Measurements from ENCODE around the gene ST8SIA6.
"Not testable (repeated sequence)": the region's sequence is repeated elsewhere in the genome, so short reads cannot be mapped to it uniquely, and the experiment has no call there.

ST8SIA6 gene

DNA sequence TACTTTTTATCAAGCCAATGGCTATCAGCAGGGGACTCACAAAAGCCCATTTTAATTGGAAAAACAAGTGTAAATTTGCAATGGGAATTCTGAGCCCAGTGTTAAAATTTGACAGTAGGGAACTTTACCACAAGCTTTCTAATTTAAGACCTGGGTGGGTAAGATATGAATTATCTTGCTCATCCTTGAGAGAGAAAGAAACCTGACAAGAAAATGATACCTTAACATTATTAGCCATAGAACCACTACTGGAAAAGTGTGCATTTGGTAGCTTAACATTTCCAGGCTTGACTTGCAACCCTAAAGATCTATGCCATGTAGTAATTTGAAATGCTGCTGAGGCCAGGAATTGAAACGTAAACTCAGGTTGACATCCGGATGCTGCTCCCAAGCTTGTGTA, 2.7 kb upstream of the ST8SIA6 start:
- DNase-seq (ENCODE audit: low spot score), result no peak

DNA sequence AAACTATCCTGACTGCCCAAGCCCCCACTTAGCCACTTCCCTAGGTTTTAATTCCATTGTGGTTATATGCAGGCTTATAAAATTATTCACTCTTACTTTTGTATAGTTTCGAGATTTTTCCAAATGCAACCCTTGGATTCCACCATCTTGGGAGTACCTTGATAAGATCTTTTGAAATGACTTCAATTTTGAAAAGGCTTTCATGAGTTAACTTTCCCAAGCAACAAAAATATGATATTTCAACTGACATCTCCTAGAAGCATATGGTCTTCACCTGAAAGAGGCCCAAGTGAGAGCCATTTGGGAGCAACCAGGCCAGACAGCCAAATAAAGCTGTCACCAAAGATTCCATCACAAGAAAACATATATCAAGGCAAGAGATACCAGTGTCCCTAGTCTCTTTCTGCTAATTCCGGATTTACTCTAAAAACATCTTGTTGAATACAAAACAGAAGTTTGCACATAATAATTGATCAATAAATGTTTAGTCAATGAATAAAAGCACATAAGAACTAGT, 1.7 kb upstream of the ST8SIA6 start:
- DNase-seq (ENCODE audit: low spot score), result no peak

DNA sequence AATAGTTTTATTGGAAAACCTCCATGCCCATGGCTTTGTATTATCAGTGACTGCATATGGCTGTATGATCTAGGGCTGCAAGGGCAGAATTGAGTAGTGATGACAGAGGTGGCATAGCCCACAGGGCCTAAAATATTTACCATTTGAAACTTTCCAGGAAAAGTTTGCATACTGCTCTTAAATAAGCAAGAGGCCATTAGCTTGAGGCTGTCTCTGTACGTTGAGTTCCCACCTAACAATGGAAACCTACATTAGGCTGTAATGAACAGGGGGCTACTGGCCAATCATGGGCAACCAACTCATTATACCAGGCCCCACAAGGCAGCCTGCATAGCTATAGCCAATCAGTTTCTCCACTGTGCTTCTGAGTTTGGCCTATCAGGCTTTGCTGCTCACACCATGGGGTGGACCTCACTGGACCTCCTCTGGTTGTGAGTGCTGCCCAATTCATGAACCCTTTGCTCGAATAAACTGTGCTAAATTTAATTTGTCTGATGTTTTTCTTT, 673 bp upstream of the ST8SIA6 start:
- no peak for DNase-seq (ENCODE audit: low spot score)

DNA sequence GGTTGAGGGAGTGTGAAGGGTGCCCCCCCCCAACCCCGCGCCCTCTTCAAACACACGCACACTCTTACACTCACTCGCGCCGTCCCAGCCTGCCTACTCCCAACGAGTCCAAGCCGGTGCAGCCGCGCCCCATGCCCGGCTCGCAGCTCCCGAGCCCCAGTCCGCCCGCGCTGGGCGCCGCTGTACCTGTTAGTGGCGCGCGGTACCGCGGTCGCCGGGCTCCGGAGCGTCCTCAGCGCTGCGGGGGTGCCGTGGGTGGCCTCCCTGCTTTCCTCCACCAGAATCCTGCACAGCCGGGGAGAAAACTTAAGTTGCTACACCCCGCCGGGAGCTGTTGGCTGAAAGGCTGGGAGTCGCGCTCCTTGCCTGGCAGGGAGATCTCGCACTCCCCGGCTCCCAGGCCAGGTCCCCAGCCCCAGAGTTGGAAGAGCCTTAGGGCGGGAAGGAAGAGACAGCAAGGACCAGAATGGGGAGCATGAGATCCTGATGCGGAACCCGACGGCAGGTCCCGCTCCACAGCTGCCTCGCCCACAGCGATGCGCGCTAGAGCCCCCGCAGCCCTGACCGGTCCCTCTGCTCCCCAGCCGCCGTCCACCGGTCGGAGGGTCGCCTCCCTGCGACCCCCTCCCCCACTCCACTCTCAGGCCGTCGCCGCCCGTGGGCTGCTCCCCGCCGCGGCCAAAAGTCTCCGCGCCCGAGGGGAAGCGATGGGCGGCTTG, 863 bp downstream of the ST8SIA6 start:
- peak; percentile 30 for DNase-seq (ENCODE audit: low spot score)

DNA sequence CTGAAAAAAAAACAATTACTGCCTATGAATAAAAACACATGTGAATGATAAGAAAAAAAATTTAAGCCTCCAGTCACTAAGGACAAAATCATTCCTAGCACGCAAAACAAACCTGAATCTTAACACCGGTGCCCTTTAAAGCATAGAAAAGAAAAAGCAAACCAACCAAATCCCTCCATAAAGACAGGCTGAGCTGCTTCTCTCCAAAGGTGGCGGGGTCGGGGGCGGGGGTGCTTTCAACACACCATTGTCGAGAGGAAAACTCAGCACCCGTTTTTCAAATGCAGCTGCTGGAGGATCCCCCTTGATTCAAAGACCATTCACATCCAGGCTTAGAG, 1.4 kb downstream of the ST8SIA6 start:
- no peak for DNase-seq (ENCODE audit: low spot score)

DNA sequence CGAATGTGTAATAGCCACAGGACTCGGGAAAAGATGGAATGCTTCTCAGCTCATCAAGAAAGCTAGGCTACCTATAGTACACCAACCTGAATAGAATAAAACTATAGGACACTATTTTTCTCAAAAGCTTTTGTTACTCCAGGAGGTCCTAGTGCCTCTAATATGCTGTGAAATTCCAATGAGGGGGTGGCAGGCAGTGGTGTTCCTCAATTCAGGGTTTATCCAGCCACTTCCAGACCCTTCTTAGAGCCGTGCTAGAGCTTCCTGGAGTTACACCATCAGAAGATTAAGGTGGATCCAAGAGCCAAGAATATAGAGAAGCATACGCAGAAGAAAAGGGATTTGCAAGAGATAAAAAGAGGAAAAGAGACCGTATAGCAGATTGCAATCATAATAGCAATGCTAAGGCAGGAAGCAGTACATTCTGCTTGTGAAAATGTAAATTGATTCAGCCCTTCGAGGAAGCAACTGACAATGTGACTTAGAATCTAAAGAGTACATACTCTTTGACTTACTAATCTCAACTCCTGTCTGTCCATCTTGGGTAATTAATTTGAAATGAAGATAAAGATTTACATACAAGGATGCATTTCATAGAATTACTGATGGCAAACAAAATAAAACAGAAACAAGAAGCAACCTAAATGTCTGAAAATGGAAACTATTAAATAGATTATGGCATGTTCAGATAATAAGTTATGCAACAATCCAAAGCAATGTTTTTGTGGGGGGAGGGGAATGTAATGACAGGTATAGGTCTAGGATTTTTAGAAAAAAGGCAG, 2.1 kb downstream of the ST8SIA6 start:
- no peak for DNase-seq (ENCODE audit: low spot score)

DNA sequence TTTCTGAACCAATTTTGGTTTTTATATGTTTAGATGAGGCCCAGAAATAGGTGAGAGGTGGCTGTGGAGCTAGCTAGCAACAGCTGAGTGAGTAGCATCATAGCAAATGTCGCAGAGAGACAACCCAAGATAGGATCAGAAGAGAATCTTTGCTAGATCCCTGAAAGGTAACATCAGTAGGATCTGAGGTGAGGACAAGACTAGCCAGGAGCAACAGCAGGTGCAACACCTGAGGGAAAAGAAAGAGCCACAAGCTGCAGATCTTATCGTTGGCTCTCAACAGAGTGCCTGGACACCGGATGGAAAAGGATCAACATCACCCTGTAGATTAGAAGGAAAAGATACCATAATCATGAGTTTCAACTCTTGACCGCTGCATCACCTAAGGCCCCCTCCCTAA, 4.4 kb downstream of the ST8SIA6 start:
- no peak for DNase-seq (ENCODE audit: low spot score)

DNA sequence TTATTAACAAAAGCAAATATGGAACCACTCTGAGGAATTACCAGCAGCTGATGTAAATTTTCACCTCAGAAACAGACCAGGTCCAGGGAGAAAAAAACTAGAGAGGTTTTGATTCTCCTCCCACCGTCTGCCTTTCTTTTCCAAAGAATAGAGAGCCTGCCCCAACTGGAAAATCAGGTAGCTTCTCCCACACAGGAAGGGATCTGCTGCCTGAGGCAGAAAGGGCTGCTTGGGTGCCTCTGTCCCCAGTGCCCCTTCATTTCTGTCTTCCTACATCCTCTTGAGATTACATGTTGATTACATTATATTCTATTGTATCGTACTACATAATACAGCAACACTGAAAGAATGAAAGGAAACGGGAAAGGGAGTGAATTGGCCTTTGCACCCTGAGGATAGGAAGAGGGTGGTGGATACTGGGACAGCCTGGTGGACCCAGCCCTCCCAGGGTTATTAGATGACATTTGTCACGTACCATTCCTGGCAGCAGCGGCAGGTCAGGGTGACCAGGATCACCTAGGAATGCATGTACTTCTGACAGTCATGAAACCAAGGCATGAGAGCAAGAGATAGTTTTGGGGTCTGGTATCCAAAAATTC, 8.9 kb downstream of the ST8SIA6 start:
- DNase-seq (ENCODE audit: low spot score), result no peak

DNA sequence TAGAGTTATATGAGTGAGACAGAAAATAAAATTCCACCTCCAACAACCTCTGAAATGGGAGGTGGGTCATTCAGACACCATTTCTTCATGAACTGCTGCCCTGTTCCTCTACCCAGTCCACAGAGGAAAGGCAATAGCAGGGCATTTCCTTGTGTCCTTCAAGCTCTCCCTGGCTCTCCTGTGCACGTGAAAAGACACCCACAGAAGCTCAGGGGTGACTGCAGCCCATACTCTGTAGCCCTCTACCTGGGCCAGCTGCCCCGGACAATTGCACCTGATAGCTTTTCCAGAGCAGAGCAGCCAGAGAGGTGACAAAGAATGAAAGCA, 10.0 kb downstream of the ST8SIA6 start:
- DNase-seq (ENCODE audit: low spot score), result no peak

DNA sequence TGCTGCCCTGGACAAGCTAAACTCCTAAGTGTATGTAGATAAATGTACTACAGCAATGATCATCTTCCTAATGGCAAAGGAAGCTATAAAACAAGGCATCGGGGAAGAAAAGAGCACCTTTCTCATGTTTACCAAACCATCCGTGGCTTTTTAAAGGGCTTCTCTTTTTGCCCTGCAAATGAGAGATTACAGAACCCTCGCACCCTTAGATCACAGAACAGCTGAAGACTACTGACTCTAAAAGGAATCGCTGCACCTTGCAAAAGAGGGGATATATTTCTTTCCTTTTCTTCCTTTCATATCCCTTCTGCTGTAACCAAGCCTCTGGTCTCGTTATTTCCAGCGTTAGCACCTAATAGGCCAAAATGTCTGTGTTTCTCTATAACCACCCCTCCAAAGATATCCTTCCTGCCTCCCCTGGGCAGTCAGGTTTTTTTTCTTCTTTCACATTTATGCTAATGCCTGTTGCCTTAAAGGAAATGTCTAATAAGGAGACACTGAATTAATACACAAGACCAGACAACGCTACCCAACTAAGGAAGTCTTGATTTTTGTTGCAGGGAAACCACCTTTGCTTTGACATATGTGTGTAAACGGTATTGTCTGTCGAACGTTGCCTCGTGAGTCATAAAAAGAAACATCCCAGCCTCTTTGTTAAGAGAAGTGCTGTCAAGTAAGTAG, 10.5 kb downstream of the ST8SIA6 start:
- DNase-seq (ENCODE audit: low spot score), result peak; percentile 21

DNA sequence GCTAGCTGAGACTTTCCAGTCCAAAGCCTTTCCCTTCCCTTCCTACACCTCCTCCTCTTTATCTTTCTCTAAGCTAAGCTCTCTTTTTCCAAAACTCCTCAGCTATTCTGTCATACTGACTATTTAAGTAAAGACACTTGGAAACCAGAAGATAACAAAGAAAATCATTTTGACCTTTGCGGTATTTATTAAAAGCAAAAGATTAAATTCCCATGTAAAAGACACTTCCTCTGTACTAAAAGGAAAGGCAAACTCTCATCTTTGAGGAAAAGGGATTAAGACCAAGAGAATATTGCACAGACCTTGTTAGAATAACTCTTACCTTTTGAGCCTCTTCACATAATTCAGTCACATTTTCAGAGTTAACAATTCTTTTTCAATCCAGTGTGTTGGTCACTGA, 15.8 kb downstream of the ST8SIA6 start:
- DNase-seq (ENCODE audit: low spot score), result no peak

DNA sequence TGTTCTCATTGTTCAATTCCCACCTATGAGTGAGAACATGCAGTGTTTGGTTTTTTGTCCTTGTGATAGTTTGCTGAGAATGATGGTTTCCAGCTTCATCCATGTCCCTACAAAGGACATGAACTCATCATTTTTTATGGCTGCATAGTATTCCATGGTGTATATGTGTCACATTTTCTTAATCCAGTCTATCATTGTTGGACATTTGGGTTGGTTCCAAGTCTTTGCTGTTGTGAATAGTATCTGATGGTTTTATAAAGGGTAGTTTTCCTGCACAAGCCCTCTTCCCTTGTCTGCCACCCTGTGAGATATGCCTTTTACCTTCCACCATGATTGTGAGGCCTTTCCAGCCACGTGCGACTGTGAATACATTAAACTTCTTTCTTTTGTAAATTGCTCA, 17.8 kb downstream of the ST8SIA6 start:
- DNase-seq (ENCODE audit: low spot score), result not testable (repeated sequence)

DNA sequence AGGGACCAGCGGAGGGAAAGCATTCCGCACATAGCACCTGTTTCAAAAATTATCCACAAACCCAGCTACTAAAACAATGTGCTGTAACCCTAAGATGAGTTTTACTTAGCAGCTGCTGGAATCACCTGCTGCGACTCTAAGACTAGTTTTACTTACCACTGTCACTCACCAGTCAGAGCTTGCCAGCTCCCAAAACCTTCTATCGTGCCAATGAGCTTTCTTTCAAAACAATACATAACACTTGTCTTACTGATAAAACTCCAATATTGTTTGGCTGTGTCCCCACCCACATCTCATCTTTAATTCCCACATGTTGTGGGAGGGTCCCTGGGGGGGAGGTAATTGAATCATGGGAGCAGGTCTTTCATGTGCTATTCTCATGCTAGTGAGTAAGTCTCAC, 18.4 kb downstream of the ST8SIA6 start:
- no peak for DNase-seq (ENCODE audit: low spot score)

DNA sequence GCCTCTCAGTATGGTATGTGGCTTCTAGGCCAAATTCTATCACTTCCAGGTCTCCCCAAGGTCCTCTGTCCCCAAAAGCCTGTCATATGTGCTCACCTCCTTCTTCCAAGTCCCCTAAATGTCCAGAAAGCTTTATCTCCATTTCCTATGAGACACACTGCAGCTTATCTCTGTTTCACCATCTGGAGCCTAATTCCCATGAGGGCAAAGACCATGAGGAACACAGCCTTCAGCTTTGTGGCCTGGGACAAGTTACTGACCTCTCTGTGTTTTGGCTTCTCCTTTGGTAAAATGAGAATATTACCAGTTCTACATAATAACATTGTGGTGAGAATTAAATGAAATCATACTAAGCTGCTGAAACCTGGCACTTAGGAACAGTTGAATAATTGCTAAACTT, 19.2 kb downstream of the ST8SIA6 start:
- no peak for DNase-seq (ENCODE audit: low spot score)

DNA sequence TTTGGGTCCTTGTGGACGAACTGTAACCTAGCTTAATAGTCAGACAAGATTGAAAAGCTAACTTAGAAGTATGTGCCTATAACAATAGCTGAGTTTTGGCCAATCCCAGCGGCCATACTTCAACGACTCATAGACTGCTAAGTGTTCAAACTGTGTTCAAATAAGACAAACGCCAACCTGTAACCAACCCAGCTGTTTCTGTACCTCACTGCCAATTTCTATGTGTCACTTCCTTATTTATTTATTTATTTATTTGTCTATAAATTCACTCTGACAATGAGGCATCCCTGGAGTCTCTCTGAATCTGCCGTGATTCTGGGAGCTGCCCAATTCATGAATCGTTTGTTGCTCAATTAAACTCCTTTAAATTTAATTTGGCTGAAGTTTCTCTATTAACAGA, 21.7 kb downstream of the ST8SIA6 start:
- no peak for DNase-seq (ENCODE audit: low spot score)

DNA sequence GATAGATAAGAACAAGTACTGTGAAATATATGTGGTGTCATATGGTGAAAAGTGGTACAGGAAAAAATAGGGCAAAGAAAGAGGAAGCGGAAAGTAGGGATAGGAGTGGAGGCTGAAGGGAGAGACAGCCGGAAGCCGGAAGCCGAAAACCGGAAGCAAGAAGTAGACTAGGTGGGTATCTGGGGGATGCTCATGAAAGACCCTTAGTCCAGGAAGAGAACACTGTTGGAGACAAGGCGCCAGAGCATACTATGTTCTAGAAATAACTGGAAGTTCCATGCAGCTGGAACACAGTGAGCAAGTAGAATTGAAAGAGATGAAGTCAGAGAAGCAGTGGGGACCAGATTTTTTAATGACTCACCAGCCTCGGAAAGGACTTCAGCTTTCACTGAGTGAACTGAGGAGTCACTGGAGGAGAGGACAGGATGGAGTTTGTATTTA, 22.5 kb downstream of the ST8SIA6 start:
- DNase-seq (ENCODE audit: low spot score), result no peak

DNA sequence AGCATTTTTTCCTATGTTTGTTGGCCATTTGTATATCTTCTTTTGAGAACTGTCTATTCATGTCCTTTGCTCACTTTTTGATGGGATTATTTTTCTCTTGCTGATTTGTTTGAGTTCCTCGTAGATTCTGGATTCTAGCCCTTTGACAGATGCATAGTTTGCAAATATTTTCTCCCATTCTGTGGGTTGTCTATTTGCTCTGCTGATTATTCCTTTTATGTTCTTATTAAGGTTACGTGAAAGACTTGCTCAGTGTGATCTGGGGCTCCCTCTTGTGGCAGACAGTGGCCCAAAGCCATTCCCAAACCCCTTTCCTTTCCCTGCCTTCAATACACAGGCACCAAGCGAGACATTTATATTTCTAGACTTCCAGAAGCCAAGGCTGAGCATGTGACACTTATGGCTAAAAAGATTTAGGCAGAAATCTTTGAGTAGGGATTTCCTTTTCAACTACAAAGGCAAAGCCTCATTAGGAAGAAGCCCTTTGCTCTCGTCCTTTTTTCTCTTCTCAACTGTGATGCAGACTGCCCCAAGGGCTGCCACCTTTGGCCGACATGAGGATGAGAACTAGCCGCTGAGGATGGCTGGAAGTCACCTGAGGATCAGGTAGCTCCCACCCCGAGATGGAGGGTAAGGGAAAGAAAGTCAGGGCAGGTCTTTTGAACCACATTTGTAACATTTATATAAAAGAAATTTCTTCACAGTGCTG, 23.6 kb downstream of the ST8SIA6 start:
- peak; percentile 66 for DNase-seq (ENCODE audit: low spot score)

DNA sequence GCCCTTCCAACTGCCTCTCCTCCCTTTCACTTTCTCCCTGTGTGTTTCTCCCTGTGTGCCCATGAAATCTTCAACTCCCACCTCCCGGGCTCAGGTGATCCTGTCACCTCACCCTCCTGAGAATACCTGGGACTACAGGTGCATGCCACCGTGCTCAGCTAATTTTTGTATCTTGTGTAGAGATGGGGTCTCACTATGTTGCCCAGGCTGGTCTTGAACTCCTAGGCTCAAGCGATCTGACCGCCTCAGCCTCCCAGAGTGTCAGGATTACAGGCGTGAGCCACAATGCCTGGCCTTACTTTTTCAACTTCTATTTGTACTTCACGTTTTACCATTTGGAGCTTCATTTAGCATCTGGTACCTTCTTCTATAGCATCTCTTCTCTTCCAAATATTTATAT, 24.9 kb downstream of the ST8SIA6 start:
- no peak for DNase-seq (ENCODE audit: low spot score)

DNA sequence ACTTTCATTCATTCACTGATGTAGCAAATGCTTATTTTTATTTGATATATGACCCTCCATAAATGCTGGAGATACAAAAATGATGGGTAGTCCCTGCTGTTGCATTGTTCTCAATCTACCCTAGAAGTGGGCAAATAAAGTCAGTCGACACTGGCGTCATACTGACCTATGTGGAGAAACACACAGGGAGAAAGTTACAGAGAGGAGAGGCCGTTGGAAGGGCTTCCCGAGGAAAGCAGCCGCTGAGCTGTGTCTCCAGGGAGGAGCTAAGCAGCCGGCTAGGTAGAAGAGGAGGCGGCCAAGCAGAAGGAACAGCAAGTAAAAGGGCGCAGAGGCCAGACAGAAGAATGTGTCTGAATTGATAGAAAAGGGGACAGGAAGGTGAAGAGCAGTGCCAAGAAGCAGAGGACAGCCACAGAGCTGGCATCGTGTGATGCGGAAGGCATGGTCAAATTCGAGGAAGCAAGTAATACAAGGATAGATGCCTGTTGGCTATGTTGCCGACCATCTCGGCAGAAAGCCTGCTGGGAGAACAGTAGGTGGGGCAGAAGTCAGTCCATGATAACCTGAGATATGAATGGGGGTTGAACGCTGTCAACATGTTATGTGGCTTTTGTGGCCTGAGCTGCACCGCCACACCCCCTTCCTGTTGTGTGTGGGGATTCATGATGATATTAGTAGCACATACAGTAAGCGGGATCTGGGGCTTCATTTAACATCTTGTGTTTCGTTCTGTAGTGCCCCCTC, 25.9 kb downstream of the ST8SIA6 start:
- peak; percentile 83 for DNase-seq (ENCODE audit: low spot score)

DNA sequence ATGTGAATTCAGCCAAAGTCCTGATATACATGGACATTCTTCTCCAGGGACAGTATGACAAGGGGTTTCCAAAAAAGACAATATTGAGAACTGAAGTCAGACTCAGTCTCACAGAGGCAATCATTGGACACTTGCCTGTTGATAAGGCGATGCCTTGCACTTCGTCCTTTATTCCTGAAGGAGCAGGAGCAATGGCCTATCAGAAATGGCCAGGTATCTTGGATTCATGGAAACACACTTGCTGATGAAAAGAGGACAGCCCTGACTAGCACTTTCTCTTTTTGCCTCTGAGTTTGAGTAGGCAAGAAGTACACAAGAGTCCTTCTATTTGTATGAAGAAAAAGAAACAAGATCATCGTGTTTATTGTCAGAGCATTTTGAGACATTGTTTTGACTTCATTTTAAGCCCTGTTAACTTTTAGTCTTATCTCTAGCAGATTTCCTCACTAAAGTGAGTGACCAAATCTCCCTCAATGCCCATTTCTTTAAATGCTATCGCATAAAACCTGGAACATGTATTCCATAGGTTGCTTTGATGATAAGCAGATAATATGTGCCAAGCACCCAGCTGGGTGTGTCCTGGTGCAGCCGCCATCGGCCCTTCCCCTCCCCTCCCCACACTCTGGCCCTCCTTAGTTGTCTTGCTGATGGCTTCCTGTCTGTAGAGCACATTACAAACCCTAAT, 26.6 kb downstream of the ST8SIA6 start:
- DNase-seq (ENCODE audit: low spot score), result no peak

DNA sequence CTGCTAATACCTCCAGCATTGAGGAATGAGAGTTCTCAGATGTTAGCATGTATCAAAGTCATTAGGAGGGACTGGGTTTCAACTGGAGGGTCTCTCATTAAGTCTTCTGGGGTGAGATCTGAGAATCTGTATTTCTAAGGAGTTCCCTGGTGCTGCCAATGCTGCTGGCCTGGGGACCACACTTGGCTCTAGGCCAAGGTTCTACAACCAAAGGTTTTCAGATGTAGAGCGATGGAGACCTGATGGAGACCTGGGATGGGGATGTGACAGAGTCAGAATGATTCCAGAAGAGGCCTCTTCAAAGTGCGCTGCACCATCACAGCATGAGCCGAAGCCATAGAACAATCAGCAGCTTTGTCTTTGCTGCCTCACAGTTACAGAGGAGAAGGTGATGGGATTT, 27.2 kb downstream of the ST8SIA6 start:
- no peak for DNase-seq (ENCODE audit: low spot score)
